Posterior cingulate gyrus (tissue), 11 donors: ENCODE results near the gene SEMA6A.

Source experiments
- DNase-seq, 10 donors: peaks; one replicate each; pipeline versions ENCODE4 v3.0.0 to v3.0.0-alpha.2; 2020 to 2021; ENCODE audit warnings: mixed read lengths in 3 of 10
- intact Hi-C: fragments of 100-400 bp; cut with DNase I; formaldehyde crosslinking; loops from one replicate; pipeline ENCODE4 v1.15.1; 2023

The SEMA6A gene

GRCh38 chr5:116504593-116505166, 69.9 kb downstream of the SEMA6A start:
- DNase-seq: no peak
- intact Hi-C loops: no loop called here

GRCh38 chr5:116502616-116503015, 72.0 kb downstream of the SEMA6A start:
- DNase-seq: no peak
- intact Hi-C loops: no loop called here

- DNase-seq: no peak
- intact Hi-C loops: no loop called here
These were observed 72.5 kb downstream of the SEMA6A start for GRCh38 chr5:116502138-116502537.

- intact Hi-C loops: loop anchor here (10.0 kb wide), 2 partner anchors 56 to 84 kb away; no protein-coding TSS in a partner anchor
- DNase-seq: no peak
These were observed 76.0 kb downstream of the SEMA6A start for GRCh38 chr5:116498503-116499048.

- intact Hi-C loops: loop anchor here (10.0 kb wide), 2 partner anchors 57 to 83 kb away; no protein-coding TSS in a partner anchor
- DNase-seq: no peak
These were observed 77.0 kb downstream of the SEMA6A start for GRCh38 chr5:116497631-116498030.

GRCh38 chr5:116495786-116496357, 78.8 kb downstream of the SEMA6A start:
- DNase-seq: peak in 1 of 10 donors; percentile 68
- intact Hi-C loops: loop anchor here (10.0 kb wide), 2 partner anchors 59 to 81 kb away; no protein-coding TSS in a partner anchor

GRCh38 chr5:116494784-116495450, 79.7 kb downstream of the SEMA6A start:
- DNase-seq: no peak
- intact Hi-C loops: loop anchor here (10.0 kb wide), 2 partner anchors 60 to 80 kb away; no protein-coding TSS in a partner anchor

GRCh38 chr5:116492776-116493175, 81.8 kb downstream of the SEMA6A start:
- intact Hi-C loops: loop anchor here (10.0 kb wide), 2 partner anchors 62 to 78 kb away; no protein-coding TSS in a partner anchor
- no peak for DNase-seq

GRCh38 chr5:116492016-116492623, 82.5 kb downstream of the SEMA6A start:
- intact Hi-C loops: loop anchor here (10.0 kb wide), 2 partner anchors 63 to 77 kb away; no protein-coding TSS in a partner anchor
- no peak for DNase-seq

GRCh38 chr5:116488356-116489041, 86.1 kb downstream of the SEMA6A start:
- no peak for DNase-seq
- intact Hi-C loops: no loop called here

- intact Hi-C loops: no loop called here
- peak in 1 of 10 donors; percentile 79 for DNase-seq
These were observed 87.6 kb downstream of the SEMA6A start for GRCh38 chr5:116487045-116487444.

- no peak for DNase-seq
- intact Hi-C loops: no loop called here
These were observed 88.0 kb downstream of the SEMA6A start for GRCh38 chr5:116486588-116486987.

GRCh38 chr5:116484645-116485044, 90.0 kb downstream of the SEMA6A start:
- intact Hi-C loops: no loop called here
- DNase-seq: no peak

- DNase-seq: no peak
- intact Hi-C loops: no loop called here
These were observed 92.2 kb downstream of the SEMA6A start for GRCh38 chr5:116482394-116482793.

- no peak for DNase-seq
- intact Hi-C loops: no loop called here
These were observed 93.6 kb downstream of the SEMA6A start for GRCh38 chr5:116480894-116481510.

GRCh38 chr5:116479776-116480675, 94.6 kb downstream of the SEMA6A start:
- intact Hi-C loops: no loop called here
- DNase-seq: peak in 8 of 10 donors; percentile 20 to 80 (median 38)

GRCh38 chr5:116478491-116478890, 96.1 kb downstream of the SEMA6A start:
- no peak for DNase-seq

GRCh38 chr5:116476897-116477537, 97.6 kb downstream of the SEMA6A start:
- DNase-seq: no peak
- intact Hi-C loops: no loop called here

More at GRCh38 chr5:116478491-116478890, 96.1 kb downstream of the SEMA6A start:
- intact Hi-C loops: no loop called here
